Pons (tissue), 1 donor: ENCODE measurements around the gene OR51I2.

Source experiments
- DNase-seq: peaks from one replicate; pipeline ENCODE4 v3.0.0-alpha.2; 2016; ENCODE audit warnings: low spot score

OR51I2 gene, protein sequence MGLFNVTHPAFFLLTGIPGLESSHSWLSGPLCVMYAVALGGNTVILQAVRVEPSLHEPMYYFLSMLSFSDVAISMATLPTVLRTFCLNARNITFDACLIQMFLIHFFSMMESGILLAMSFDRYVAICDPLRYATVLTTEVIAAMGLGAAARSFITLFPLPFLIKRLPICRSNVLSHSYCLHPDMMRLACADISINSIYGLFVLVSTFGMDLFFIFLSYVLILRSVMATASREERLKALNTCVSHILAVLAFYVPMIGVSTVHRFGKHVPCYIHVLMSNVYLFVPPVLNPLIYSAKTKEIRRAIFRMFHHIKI

DNA sequence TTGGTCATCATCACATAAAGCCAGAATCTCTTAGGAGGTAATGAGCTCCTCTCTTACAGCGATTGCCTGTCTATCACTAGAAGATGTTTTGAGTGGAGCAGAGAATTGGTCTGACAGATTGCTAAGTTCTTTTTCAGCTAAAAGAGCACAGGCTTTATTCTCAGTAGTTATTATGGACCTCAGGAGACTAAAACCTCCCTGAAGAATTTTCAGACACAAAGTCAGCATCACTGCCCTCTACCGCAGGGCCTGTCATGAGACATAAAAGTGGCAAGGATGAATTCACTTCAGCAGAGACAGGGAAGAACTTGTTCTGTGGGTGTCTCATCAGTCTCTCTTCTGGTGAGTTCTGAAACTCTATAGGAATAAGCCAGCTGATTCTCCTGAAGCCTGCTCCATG lies at the start of gene OR51I2:
Gene OR51I2 (plus strand): TSS at position 301 of the 400 bp plus-strand sequence. CDS start 4,166 bp downstream, outside the sequence.
- no peak for DNase-seq

DNA sequence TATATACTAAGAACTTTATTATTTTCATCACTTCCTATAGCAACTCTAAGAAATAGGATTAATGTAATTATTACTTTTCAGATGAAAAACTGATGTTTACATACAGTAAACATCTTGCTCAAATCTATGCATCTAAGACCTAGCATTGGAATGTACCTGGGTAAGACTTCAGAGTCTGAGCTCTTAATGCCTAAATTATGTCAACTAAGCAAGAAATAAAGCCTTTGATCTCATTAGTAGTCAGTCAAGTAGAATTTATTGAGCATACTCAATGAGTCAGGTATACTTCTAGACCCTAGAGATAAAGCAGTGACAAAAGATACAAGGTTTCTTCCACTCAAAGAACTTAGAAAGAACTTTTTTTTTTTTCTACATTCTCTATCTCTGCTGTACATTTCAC lies 44.0 kb upstream of the OR51I2 start:
- no peak for DNase-seq

DNA sequence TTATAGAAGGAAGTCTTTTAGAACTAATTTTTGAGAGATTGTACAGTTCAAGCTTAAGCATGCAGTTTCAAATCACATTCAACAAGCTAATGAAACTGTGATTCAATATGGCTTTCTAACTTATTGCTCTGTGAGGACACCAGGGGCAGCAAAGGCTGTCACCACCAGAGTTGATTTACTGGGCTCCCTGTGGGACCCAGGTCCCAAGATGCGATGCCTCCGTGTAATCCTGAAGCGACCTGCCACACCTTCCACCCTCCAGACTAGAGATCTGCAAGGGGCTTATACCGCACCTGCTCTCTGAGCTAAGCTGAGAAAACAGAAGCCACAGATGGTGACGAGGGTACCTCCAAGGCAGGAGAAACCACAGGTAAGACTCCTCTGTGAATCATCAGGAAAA lies 28.1 kb upstream of the OR51I2 start:
- no peak for DNase-seq

- DNase-seq: no peak
Observed at GRCh38 chr11:5421811-5422210, 27.3 kb upstream of the OR51I2 start, which contains the start of gene OR51Q1. Gene OR51Q1, plus strand, starts transcription at chr11:5422111. Its CDS starts 90 bp downstream, at chr11:5422201.

DNA sequence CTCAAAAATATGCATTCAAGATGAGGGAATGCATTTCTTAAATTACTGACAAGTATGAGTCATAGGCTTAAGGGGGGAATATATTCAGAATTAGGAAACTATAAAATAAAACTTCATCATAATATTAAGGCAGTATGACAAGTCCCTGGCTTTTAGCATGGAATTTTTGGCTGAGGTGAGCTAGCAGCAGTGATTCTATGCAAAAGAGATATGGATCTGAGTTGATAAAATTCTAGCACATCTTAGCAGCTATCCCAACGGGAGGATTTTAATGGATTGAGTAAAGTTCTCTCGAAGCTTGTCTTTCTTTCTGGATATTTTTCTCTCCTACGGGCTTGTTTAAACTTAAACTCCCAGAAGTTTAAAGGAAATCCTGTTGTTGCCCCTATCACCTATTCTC lies 26.0 kb upstream of the OR51I2 start:
- no peak for DNase-seq

GRCh38 chr11:5441414-5441813 lies 7.7 kb upstream of the OR51I2 start, which contains the start of gene OR51I1:
Gene OR51I1, minus strand, starts transcription at chr11:5441514. Its CDS starts 0 bp downstream, at chr11:5441514.
- DNase-seq: no peak

DNA sequence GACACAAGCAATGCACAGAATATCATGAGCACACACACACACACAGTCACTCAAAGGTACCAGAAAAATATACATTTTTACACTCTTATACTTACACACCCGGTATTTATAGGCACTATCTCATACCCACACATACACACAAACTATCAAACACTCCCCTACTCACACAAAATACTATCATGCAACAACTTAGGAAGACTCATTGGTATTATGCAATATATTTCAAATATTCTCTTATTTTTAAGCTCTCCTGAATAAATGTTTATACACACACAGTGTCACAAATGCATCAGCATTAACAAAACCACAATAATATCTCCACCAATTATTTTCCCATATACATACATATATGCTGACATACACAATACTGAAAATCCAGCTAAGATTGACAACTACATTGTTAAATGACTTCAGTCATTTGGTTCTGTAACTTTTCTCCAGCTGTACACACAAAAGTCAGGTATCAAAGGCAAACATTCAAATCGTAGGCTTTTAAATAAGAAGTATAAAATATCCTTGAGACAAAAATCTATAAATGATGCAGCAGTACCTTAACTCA lies 5.2 kb upstream of the OR51I2 start:
- DNase-seq: no peak

GRCh38 chr11:5449432-5449831 lies 309 bp downstream of the OR51I2 start:
- no peak for DNase-seq

DNA sequence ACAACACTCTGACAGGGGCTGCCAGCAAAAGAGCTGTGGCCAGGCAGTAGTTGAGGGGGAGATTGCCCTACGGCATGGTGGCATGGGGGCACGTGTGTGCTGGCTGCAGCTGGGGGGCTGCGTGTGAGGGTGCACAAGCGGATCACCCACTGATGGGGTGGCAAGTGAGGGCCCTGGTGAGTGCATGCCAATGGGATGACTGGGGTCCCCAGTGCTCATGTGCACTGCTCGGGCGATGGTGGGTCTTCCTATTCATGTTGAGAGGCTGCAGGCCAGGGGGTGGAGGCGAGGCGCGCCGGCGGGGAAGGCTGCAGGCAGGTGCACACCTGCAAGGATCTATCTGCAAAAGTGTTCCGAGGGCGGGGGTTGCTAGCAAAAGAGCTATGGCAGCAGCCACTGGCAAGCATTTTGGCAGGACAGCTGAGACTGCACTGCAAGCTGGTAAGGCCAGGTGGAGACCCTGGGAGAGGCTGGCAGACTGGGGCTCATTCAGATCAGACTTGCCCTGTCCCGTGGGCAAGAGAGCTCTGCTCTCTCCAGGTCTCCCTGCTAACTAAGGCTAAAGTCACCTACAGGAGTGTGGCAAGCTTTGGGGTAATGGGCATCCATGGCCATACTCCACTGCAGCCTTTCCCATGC lies 12.0 kb downstream of the OR51I2 start:
- no peak for DNase-seq

DNA sequence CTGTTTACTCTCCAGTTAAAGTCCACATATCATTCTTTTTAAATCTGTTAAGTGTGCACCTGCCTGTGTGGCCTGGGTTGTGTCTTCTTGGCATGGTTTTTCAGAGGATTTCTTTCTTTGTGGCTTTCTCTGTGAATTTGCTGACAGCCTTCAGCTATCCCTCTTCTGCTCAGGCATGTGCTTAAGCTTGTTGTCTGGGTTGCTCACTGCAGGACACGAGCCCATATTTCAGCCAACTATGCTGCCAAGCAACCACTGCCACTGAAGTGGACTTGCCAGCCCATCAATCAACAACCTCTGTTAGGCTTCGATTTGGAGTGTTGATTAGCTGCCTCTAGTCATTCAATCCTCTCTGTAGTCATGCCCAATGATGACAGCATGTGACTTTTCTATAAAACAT lies 18.4 kb downstream of the OR51I2 start:
- no peak for DNase-seq

DNA sequence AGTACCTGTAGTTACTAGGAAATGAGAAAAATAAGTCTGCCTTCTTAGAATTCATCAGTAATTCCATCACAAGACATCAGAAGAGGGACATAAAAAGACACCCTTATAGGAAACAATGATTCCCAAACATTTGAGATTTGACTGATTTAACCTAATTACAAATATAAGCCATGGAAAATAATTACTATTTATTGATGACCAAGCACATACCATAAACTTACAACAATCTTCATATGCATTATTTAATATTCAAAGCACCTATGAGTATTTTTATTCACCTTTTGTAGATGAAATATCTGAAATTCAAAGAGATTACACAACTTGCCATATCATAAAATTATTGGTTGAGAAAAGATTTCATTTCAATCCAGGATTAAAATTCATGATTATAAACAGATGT lies 24.8 kb downstream of the OR51I2 start:
- DNase-seq: no peak

- peak; percentile 57 for DNase-seq
Observed at GRCh38 chr11:5476186-5476819, 27.2 kb downstream of the OR51I2 start.

GRCh38 chr11:5486003-5486402 lies 36.9 kb downstream of the OR51I2 start:
- no peak for DNase-seq

GRCh38 chr11:5486421-5486820 lies 37.3 kb downstream of the OR51I2 start:
- DNase-seq: no peak

DNA sequence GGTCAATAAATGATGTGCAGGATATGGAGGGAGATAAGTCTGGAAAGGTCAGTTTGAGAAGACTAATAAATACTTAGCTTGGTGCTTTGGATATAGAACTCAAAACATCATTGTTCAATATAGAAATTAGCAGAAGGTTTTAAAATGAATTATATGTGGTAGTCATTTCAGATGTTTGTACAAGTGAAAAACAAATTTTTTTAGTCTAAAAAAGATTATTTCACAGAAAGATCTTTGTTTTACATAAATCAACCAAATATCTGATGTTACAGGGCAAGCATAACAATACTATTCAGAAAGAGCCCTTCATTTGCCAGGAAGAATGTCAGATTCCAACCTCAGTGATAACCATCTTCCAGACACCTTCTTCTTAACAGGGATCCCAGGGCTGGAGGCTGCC lies 39.3 kb downstream of the OR51I2 start, which contains the start of gene OR52D1:
Gene OR52D1 (plus strand): TSS at position 301 of the 400 bp plus-strand sequence. CDS start 22 bp downstream, at position 323.
- DNase-seq: no peak

- no peak for DNase-seq
Observed at GRCh38 chr11:5488798-5489399, 39.8 kb downstream of the OR51I2 start.

DNA sequence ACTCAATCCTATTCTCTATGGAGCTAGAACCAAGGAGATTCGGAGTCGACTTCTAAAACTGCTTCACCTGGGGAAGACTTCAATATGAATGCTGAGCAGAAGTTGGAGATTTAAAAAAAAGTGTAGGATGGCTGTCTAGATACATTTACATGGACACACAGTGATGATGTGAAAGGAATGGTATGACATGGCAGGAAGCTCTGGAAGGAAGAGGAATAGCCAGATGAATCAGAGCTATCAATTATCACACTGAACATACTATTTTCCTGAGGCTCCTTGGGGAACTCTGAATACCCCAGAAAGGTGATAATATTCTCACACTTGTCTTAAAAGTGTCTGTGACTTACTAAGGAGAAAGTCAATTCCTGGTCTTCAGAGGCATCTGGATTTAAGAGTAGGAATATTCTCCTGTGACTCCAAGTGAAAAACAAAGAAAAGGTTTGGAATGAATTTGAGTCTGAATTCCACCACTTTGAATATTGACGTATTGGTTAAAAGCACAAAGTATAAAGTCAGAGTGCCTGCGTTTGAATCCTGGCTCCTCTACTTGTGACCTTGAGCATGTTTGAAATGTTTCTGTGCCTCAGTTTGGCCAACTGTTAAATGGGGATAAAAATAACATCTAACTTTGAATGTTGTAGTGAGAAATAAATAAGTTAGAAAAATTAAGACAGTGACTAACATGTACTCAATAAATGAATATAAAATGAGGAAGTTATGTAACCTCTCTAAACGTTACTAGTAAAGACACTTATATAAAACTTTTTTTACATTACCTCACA lies 40.6 kb downstream of the OR51I2 start:
- no peak for DNase-seq

DNA sequence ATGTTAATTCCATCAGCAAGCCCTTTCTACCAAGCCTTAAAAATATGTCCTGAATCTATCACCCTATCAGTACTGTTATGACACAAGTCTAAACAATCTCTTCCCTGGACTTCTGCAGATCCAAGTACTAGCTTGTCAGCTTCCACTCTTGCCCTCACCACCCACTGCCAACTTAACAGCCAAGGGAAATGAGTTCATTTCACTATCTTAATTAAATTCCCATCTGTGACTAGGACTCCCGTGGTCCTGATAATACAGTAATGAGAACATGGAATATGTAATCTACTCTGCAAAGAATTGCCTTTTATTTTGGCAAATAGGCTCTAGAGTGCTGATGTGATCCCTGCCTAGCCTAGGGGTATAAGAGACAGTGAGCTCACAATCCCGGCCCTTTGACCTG lies 50.5 kb downstream of the OR51I2 start:
- no peak for DNase-seq

GRCh38 chr11:5500393-5500801 lies 51.3 kb downstream of the OR51I2 start:
- no peak for DNase-seq

GRCh38 chr11:5504403-5504921 lies 55.3 kb downstream of the OR51I2 start:
- no peak for DNase-seq
